Measurements from ENCODE around the gene AP3B1. TPM values are rescaled to one million over a fixed set of nuclear protein-coding genes. Genes with fewer than 3 reads are reported as not detected.
"Not testable (repeated sequence)": the region's sequence is repeated elsewhere in the genome, so short reads cannot be mapped to it uniquely, and the experiment has no call there.

Gene AP3B1
- total RNA-seq, 2 experiments from 2014 or later, result 32.5 to 39.5 TPM

DNA sequence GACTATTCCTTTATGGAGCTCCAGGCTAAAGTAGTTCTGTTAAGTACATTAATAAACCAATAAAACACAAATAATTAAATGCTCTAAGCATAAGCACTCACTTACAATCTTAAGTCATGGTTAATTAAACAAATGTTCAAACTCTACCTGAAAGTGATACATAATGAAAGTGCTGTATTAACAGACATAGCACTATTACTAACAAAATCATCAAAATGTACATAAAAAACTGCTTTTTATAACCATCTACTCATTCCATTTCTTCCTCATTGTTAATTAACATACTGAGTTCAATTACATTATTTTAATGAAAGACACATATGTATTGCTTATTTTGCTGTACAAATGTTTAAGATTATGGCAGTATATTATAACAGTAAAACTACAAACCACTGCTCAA lies 107.3 kb downstream of the AP3B1 start:
- H3K27ac ChIP-seq (ENCODE audit: low read depth, low read length, poor library complexity, severe bottlenecking), result no peak overlapping the region
- no peaks in the 10 kb centered on the region for H3K9me2 ChIP-seq (ENCODE audit: insufficient read depth, low read length)
- CTCF ChIA-PET (ENCODE audit: unreplicated experiment), result no interaction called here
- H3K4me1 ChIP-seq (ENCODE audit: insufficient read depth, low read length, poor library complexity, severe bottlenecking), result no peaks in the 10 kb centered on the region
- BruUV-seq (replicated peaks), result no TSS peak
- no peak overlapping the region for H2AFZ ChIP-seq (ENCODE audit: low read length)
- TF ChIP-seq, protein P1, sequence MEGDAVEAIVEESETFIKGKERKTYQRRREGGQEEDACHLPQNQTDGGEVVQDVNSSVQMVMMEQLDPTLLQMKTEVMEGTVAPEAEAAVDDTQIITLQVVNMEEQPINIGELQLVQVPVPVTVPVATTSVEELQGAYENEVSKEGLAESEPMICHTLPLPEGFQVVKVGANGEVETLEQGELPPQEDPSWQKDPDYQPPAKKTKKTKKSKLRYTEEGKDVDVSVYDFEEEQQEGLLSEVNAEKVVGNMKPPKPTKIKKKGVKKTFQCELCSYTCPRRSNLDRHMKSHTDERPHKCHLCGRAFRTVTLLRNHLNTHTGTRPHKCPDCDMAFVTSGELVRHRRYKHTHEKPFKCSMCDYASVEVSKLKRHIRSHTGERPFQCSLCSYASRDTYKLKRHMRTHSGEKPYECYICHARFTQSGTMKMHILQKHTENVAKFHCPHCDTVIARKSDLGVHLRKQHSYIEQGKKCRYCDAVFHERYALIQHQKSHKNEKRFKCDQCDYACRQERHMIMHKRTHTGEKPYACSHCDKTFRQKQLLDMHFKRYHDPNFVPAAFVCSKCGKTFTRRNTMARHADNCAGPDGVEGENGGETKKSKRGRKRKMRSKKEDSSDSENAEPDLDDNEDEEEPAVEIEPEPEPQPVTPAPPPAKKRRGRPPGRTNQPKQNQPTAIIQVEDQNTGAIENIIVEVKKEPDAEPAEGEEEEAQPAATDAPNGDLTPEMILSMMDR (conservative IDR thresholded peaks at IDR 0.05; ENCODE audit: low read length), result no peak
- no peak for TF ChIP-seq EZH2phosphoT487 (IDR thresholded peaks at IDR 0.05; ENCODE audit: borderline replicate concordance, low read depth, low read length)
- DNase-seq (ENCODE audit: low spot score), result no peak
- no peaks in the 10 kb centered on the region for H3K79me2 ChIP-seq (ENCODE audit: insufficient read depth, low read depth, low read length)
- no peaks in the 10 kb centered on the region for H3K36me3 ChIP-seq (ENCODE audit: insufficient read depth, low read length)
- H3K4me2 ChIP-seq (ENCODE audit: low read length), result no peak overlapping the region
- H3K4me3 ChIP-seq (ENCODE audit: low read depth, low read length, poor library complexity, severe bottlenecking), result no peak overlapping the region
- POLR2A ChIA-PET, result interaction anchor here (1.8 kb wide), 1 partner anchor 9 kb away, joined by 5 read pairs; no protein-coding TSS in a partner anchor
- intact Hi-C loops (cut with micrococcal nuclease; ENCODE audit: unreplicated experiment), result no loop called here
- no peaks in the 10 kb centered on the region for H4K20me1 ChIP-seq (ENCODE audit: insufficient read depth, low read length)
- no peaks in the 10 kb centered on the region for H3K9me3 ChIP-seq (ENCODE audit: low read length)

DNA sequence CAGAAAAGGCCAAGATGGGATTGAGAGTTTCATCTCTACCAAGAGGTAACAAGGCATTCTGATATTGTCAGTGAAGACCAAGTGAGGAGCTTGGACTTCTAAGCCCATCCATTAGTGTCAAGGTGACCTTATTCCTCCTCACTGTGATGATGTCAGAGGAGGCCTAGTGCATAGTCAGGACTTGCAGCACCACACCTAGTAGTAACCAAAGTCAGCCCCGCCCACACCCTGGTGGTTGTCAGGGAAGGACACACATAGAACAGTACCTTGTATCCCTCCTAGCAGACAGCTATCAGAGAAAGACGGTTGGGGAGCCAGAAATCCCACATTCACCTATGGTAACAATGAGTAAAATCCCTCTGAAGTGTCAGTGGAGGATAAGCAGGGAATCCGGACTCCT lies 111.7 kb downstream of the AP3B1 start:
- no TSS peak for BruUV-seq (replicated peaks)
- intact Hi-C loops (cut with micrococcal nuclease; ENCODE audit: unreplicated experiment), result no loop called here

DNA sequence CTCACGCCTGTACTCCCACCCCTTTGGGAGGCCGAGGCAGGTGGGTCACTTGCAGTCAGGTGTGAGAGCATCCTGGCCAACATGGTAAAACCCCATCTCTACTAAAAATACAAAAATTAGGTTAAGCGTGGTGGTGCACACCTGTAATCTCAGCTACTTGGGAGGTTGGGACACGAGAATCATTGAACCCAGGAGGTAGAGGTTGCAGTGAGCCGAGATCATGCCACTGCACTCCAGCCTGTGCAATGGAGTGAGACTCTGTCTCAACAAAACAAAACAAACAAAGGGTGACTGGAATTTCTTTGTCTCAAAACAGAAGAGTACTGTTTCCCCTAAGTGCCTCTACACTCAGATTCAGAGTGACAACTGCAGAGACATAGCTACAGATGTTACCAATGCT lies 116.1 kb downstream of the AP3B1 start:
- ChIA-PET POLR2A (interaction anchor here (0.6 to 1.0 kb wide), 2 partner anchors 14 to 1343 kb away, joined by 3 to 5 read pairs; no protein-coding TSS in a partner anchor), CTCF (ENCODE audit: unreplicated experiment) (no interaction called here)
- DNase-seq (ENCODE audit: low spot score), result no peak
- H3K9me3 ChIP-seq (ENCODE audit: low read length), result no peaks in the 10 kb centered on the region
- no peak overlapping the region for H3K27ac ChIP-seq (ENCODE audit: low read depth, low read length, poor library complexity, severe bottlenecking)
- TF ChIP-seq EZH2phosphoT487 (IDR thresholded peaks at IDR 0.05; ENCODE audit: borderline replicate concordance, low read depth, low read length), result no peak
- TF ChIP-seq, protein P1 (conservative IDR thresholded peaks at IDR 0.05; ENCODE audit: low read length), result no peak
- no peak overlapping the region for H2AFZ ChIP-seq (ENCODE audit: low read length)
- H3K4me3 ChIP-seq (ENCODE audit: low read depth, low read length, poor library complexity, severe bottlenecking), result no peak overlapping the region
- BruUV-seq (replicated peaks), result no TSS peak
- H3K9me2 ChIP-seq (ENCODE audit: insufficient read depth, low read length), result no peaks in the 10 kb centered on the region
- intact Hi-C loops (cut with micrococcal nuclease; ENCODE audit: unreplicated experiment), result no loop called here
- H3K36me3 ChIP-seq (ENCODE audit: insufficient read depth, low read length), result peaks cover 34% of the 10 kb centered on the region
- no peak overlapping the region for H3K4me2 ChIP-seq (ENCODE audit: low read length)
- no peaks in the 10 kb centered on the region for H3K79me2 ChIP-seq (ENCODE audit: insufficient read depth, low read depth, low read length)
- H4K20me1 ChIP-seq (ENCODE audit: insufficient read depth, low read length), result no peaks in the 10 kb centered on the region
- H3K4me1 ChIP-seq (ENCODE audit: insufficient read depth, low read length, poor library complexity, severe bottlenecking), result no peaks in the 10 kb centered on the region

More for the DNA sequence above, 111.7 kb downstream of the AP3B1 start:
- DNase-seq (ENCODE audit: low spot score), result no peak
- Histone ChIP-seq H3K79me2 (ENCODE audit: insufficient read depth, low read depth, low read length) (no peaks in the 10 kb centered on the region), H3K4me1 (ENCODE audit: insufficient read depth, low read length, poor library complexity, severe bottlenecking) (no peaks in the 10 kb centered on the region), H3K27ac (ENCODE audit: low read depth, low read length, poor library complexity, severe bottlenecking) (no peak overlapping the region), H3K4me3 (ENCODE audit: low read depth, low read length, poor library complexity, severe bottlenecking) (no peak overlapping the region), H3K9me3 (ENCODE audit: low read length) (no peaks in the 10 kb centered on the region), H3K9me2 (ENCODE audit: insufficient read depth, low read length) (no peaks in the 10 kb centered on the region), H4K20me1 (ENCODE audit: insufficient read depth, low read length) (no peaks in the 10 kb centered on the region), H3K36me3 (ENCODE audit: insufficient read depth, low read length) (peaks cover 9% of the 10 kb centered on the region; the same call in 1 of the 2 replicates), H2AFZ (ENCODE audit: low read length) (no peak overlapping the region), H3K4me2 (ENCODE audit: low read length) (no peak overlapping the region)
- TF ChIP-seq EZH2phosphoT487 (IDR thresholded peaks at IDR 0.05; ENCODE audit: borderline replicate concordance, low read depth, low read length), result no peak
- TF ChIP-seq, protein P1 (conservative IDR thresholded peaks at IDR 0.05; ENCODE audit: low read length), result no peak
- ChIA-PET CTCF (ENCODE audit: unreplicated experiment) (no interaction called here), POLR2A (no interaction called here)

DNA sequence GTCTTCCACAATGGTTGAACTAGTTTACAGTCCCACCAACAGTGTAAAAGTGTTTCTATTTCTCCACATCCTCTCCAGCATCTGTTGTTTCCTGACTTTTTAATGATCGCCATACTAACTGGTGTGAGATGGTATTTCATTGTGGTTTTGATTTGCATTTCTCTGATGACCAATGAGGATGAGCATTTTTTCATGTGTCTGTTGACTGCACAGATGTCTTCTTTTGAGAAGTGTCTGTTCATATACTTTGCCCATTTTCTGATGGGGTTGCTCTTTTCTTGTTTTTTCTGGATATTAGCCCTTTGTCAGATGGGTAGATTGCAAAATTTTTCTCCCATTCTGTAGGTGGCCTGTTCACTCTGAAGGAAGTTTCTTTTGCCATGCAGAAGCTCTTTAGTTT lies 124.2 kb downstream of the AP3B1 start:
- intact Hi-C loops (cut with micrococcal nuclease; ENCODE audit: unreplicated experiment); H3K9me3 ChIP-seq (ENCODE audit: low read length); BruUV-seq (replicated peaks); H3K4me1 ChIP-seq (ENCODE audit: insufficient read depth, low read length, poor library complexity, severe bottlenecking); H2AFZ ChIP-seq (ENCODE audit: low read length); DNase-seq (ENCODE audit: low spot score); H4K20me1 ChIP-seq (ENCODE audit: insufficient read depth, low read length); H3K4me3 ChIP-seq (ENCODE audit: low read depth, low read length, poor library complexity, severe bottlenecking); H3K9me2 ChIP-seq (ENCODE audit: insufficient read depth, low read length); H3K79me2 ChIP-seq (ENCODE audit: insufficient read depth, low read depth, low read length); CTCF ChIA-PET (ENCODE audit: unreplicated experiment); POLR2A ChIA-PET; H3K4me2 ChIP-seq (ENCODE audit: low read length); H3K27ac ChIP-seq (ENCODE audit: low read depth, low read length, poor library complexity, severe bottlenecking): not testable (repeated sequence)
- H3K36me3 ChIP-seq (ENCODE audit: insufficient read depth, low read length), result peaks cover 31% of the 10 kb centered on the region

Measured in OCI-LY7 (cell line).